SK-N-DZ (cell line): ENCODE data around the gene ATXN7L1.
"Not testable (repeated sequence)": the region's sequence is repeated elsewhere in the genome, so short reads cannot be mapped to it uniquely, and the experiment has no call there.

Source experiments
- DNase-seq: peaks from one replicate; pipeline ENCODE4 v3.0.0-alpha.2; 2015; ENCODE audit warnings: low spot score

ATXN7L1 gene

DNA sequence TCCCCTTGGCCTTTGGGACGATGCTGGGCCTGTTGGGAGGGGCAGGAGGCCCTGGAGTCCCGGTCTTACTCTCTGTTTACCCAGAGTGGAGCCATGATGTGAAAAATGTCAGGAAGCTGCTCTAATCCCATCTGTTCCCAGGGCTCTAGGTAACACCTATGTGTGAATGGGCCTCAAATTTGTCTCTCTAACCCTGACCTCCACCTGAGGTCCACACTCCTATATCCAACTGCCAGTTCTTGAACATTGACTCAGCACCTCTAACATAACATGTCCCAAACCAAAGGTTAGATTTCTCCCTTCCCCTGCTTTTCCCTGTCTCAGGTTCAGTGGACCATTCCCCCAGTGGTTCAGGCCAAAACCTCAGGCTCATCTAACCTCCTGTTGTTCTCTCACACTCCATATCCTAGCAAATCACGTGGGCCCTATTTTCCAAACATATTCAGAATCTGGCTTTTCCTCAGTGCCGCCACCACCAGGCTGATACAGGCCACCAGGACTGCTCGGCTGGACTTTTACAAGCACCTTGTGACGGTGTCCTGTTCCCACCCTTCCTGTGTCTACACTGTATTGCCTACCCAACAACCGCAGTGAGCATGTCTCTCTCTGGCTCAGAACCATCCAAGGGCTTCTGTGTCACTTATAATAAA, 130.6 kb downstream of the ATXN7L1 start:
- no peak for DNase-seq

- no peak for DNase-seq
Observed at GRCh38 chr7:105744258-105744657, 132.1 kb downstream of the ATXN7L1 start.

- no peak for DNase-seq
Observed at GRCh38 chr7:105743351-105744090, 132.9 kb downstream of the ATXN7L1 start.

GRCh38 chr7:105742787-105743186, 133.6 kb downstream of the ATXN7L1 start:
- no peak for DNase-seq

DNA sequence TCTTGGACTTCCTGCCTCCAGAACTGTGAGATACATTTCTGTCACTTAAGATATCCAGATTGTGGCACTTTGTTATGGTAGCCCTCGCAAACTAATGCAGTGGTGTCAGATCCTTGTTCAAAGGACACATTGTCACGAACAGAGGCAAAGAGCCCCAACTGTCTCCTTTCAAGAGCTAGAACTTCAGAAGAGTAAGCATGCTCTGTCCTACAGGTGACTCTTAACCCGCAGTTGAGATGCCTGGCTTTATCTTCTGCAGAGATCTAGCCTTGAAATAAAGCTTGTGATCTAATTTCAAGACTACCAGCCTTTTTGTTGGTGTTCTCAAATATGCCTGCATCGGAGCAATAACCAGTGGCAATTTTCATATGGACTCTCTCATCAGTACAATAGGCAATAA, 134.4 kb downstream of the ATXN7L1 start:
- no peak for DNase-seq

DNA sequence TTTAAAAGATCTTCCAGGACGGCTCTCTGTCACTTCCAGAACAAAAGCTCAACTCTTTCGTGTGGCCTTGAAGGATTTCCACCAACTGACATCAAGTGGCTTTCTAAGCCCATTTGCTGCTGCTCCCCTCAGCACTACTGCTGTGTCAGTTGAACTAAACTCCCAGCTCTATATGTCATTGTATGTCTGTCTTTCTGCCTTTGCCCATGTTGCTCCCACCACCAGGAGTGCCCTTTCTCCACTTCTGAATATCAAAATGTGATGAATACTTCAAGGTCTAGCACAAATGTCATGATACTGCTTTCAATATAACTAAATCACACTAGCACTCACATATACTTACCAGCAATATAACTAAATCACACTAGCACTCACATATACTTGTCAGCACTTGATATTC, 138.3 kb downstream of the ATXN7L1 start:
- no peak for DNase-seq

- DNase-seq, result peak; percentile 56
Observed at GRCh38 chr7:105734233-105734632, 142.2 kb downstream of the ATXN7L1 start.

- no peak for DNase-seq
Observed at GRCh38 chr7:105731042-105731441, 145.4 kb downstream of the ATXN7L1 start.

- no peak for DNase-seq
Observed at GRCh38 chr7:105728028-105728427, 148.4 kb downstream of the ATXN7L1 start.

- no peak for DNase-seq
Observed at GRCh38 chr7:105724688-105725087, 151.7 kb downstream of the ATXN7L1 start.

DNA sequence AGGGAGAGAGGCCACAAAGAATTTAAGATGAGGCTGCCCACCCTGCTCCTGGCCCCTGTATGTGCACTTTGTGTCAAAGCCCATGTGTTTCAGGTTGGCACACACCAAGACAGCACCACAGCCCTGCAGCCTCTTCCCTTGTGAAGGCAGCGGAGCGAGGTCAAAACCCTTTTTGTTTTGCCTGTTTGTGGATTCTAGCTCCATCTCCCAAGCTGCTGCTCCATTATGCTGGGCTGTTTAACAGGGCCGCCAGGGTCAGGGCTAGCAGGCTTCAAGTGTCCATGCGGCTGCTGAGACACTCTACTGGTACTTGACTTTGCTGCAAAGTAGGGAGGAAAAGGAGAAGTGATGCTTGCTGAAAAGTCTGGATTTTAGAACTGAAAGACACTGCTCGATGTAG, 152.8 kb downstream of the ATXN7L1 start:
- DNase-seq, result no peak

DNA sequence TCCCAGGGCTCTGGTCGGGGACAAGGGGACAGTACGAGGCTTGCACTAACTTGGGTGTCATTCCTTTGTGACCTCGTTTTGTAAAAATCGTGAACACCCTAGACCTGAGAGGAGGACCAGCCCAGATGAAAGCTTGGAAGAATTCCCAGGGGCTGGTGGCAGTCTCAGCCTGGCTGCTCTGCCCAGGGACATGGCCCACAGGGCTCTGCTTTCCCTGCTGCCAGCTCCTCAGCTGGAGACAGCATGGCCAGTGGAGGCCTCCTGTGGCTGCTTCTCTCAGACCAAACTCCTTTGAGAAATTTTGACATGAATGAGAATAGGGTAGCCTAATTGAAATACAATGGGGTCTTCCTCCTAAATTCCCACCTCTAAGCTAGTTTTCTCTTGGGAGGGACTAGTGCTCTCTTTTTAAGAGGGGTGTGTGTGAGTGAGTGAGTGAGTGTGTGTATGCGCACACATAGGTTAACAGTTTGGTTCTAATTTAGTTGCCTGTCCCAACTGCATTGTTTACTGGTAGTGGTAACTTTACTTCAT, 154.8 kb downstream of the ATXN7L1 start:
- DNase-seq, result no peak

GRCh38 chr7:105719919-105720318, 156.5 kb downstream of the ATXN7L1 start:
- DNase-seq, result no peak

- peak; percentile 23 for DNase-seq
Observed at GRCh38 chr7:105719395-105719794, 157.0 kb downstream of the ATXN7L1 start.

- DNase-seq, result no peak
Observed at GRCh38 chr7:105718511-105718925, 157.9 kb downstream of the ATXN7L1 start.

DNA sequence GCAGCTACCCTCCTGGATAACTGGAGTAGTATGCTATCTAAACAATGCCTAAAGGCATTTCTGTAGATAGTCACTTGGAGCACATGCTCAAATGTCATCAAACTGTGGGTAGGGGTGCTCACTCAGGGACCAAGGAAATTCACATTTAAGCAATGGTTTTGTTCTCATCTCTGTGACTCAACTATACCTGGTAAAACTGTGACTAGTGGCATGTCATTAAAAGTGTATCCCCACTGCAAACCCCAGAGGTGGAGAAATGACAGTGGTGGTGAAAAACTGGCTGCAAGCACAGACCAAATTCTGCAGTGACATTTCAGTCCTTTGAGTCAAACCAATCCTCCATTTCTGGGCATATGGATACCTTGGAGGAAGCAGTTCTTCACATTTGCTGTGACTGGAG, 160.9 kb downstream of the ATXN7L1 start:
- no peak for DNase-seq

DNA sequence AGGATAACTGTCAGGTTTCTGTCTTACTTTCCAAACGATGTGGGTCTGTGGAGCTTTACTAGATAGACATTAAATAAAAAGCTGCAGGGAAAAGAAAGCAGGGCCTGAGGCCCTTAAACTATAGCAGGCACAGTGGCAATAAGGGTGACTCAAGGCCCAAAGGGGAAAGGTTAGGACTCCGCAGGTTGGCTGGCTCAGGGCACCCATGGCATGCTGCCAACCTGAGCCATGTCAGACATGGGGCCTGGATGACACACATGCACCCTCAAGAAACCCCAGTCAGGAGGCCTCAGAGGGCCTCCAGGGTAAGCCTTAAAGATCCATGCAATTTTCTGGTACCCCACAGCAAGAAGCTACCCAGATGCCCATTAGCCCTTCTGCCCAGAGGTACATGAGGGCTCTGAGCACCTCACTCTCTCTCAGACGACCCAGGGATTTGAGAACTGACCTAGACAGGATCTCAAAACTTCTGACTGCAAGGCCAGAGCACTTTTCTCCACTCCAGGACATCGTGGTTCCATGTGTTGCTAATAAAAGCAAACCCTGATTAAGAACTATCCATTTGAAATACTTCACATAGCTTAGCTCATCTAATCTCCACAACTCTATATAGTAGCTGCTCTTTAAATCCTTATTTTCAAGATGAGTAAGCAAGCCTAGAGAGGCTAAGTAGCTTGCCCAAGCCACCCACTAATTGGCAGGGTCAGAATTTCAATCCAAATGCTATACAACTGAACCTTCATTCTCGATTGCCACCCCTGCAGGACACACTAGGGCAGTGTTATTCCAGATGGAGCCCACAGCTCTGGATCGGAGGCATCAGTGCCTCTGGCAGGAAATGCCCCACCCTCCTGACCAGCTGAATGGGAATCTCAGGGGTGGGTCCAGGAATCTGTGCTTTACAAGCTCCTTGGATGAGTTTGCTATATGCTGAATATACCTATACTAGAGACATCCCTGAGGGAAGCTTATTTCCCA, 162.6 kb downstream of the ATXN7L1 start:
- DNase-seq, result no peak

- DNase-seq, result no peak
Observed at GRCh38 chr7:105712877-105713276, 163.5 kb downstream of the ATXN7L1 start.

DNA sequence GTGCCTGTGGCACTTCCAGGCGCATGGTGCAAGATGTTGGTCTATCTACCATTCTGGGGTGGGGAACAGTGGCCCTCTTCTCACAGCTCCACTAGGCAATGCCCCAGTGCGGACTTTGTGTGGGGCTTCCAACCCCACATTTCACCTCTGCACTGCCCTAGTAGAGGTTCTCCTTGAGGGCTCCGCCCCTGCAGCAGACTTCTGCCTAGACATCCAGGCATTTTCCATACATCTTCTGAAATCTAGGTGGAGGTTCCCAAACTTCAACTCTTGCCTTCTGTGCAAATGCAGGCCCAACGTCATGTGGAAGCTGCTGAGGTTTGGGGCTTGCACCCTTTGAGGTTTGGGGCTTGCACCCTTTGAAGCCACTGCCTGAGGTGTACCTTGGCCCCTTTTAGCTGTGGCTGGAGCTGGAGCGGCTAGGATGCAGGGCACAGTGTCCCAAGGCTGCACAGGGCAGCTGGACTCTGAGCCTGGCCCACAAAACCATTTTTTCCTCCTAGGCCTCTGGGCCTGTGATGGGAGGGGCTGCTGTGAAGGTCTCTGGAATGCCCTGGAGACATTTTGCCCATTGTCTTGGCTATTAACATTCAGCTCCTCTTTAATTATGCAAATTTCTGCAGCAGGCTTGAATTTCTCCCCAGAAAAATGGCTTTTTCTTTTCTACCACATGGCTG, 164.5 kb downstream of the ATXN7L1 start:
- no peak for DNase-seq

- not testable (repeated sequence) for DNase-seq
Observed at GRCh38 chr7:105710720-105711119, 165.7 kb downstream of the ATXN7L1 start.

- no peak for DNase-seq
Observed at GRCh38 chr7:105708763-105709080, 167.7 kb downstream of the ATXN7L1 start.
